Erythroblast (primary cell): ENCODE measurements around the gene PSMA5.

Experiments used
- GATA1 ChIP-seq: IDR thresholded peaks from 2 replicates; pipeline ENCODE4 v1.6.1; 2011; ENCODE audit warnings: low read depth, mild to moderate bottlenecking, control low read depth, low read length, moderate library complexity
- POLR2A ChIP-seq: IDR thresholded peaks from 2 replicates; pipeline ENCODE4 v1.6.1; 2011; ENCODE audit warnings: mild to moderate bottlenecking, low read length

DNA sequence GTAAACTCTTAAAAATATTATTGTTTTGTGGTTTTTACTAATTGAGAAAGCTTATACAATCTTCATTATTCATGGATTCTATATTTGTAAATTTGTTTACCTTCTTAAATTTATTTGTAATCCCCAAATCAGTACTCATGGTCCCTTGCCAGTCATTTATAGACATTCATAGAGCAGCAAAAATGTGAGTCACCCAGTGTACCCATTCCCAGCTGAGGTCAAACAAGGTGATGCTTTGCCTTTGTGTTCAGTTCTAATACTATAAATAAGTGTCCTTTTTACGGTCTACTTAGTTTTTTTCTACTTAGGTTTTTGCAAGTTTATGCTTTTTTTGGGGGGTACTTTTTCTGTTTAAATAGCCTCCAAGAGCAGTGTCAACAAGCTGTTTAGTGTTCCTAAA is 64.6 kb downstream of the PSMA5 start:
- TF ChIP-seq POLR2A (no peak), GATA1 (no peak)
